ENCODE data around the gene DCDC2C.

GRCh38 chr2:3701071-3701470, 2.3 kb upstream of the DCDC2C start:
- TF ChIP-seq CTCF (conservative IDR thresholded peaks at IDR 0.05; ENCODE audit: low read depth, low read length) (no peak), POLR2A (IDR thresholded peaks at IDR 0.05; ENCODE audit: low read depth, low read length) (no peak), MAZ (IDR thresholded peaks at IDR 0.05; ENCODE audit: borderline replicate concordance, low read depth, low read length) (no peak), RFX5 (IDR thresholded peaks at IDR 0.05; ENCODE audit: low read depth, low read length) (no peak), FOS (IDR thresholded peaks at IDR 0.05; ENCODE audit: low read depth, low read length) (no peak), CEBPB (IDR thresholded peaks at IDR 0.05; ENCODE audit: low read depth, low read length) (no peak), RCOR1 (IDR thresholded peaks at IDR 0.05; ENCODE audit: insufficient replicate concordance, low read length) (no peak), ELK1 (IDR thresholded peaks at IDR 0.05; ENCODE audit: borderline replicate concordance, low read depth, low read length) (no peak), USF2 (IDR thresholded peaks at IDR 0.05; ENCODE audit: low read depth, low read length) (no peak), MAFK (IDR thresholded peaks at IDR 0.05; ENCODE audit: low read depth, low read length) (no peak)
